Kidney capillary endothelial cell (primary cell): ENCODE data around the gene TMEM143.
"Not testable (repeated sequence)": the region's sequence is repeated elsewhere in the genome, so short reads cannot be mapped to it uniquely, and the experiment has no call there.

Experiments used
- DNase-seq: peaks from one replicate; pipeline ENCODE4 v3.0.0-alpha.2; 2018; ENCODE audit warnings: low spot score

Gene TMEM143

GRCh38 chr19:48296963-48297734 is 66.6 kb downstream of the TMEM143 start:
- DNase-seq, result no peak

- no peak for DNase-seq
Observed at GRCh38 chr19:48295458-48295857, 68.3 kb downstream of the TMEM143 start.

- no peak for DNase-seq
Observed at GRCh38 chr19:48292798-48293197, 70.9 kb downstream of the TMEM143 start.

- DNase-seq, result not testable (repeated sequence)
Observed at GRCh38 chr19:48291489-48291815, 72.3 kb downstream of the TMEM143 start.

- DNase-seq, result peak; percentile 79
Observed at GRCh38 chr19:48290771-48291488, 72.8 kb downstream of the TMEM143 start.

- DNase-seq, result no peak
Observed at GRCh38 chr19:48290401-48290770, 73.4 kb downstream of the TMEM143 start.

- no peak for DNase-seq
Observed at GRCh38 chr19:48287748-48288147, 76.0 kb downstream of the TMEM143 start.

- DNase-seq, result no peak
Observed at GRCh38 chr19:48284896-48285295, 78.8 kb downstream of the TMEM143 start.

GRCh38 chr19:48283908-48284307 is 79.8 kb downstream of the TMEM143 start:
- DNase-seq, result no peak
